ENCODE measurements around the gene PSMD14.

PSMD14 gene

GRCh38 chr2:161432107-161432506, 123.9 kb downstream of the PSMD14 start:
- H3K4me3 ChIP-seq (replicated peaks; ENCODE audit: low read depth, low read length) = no peak overlapping the region
- TF ChIP-seq CTCF (IDR thresholded peaks at IDR 0.05; ENCODE audit: low read depth, low read length, missing control alignments) = no peak
- no peak for DNase-seq (ENCODE audit: extremely low read depth, low read depth)

DNA sequence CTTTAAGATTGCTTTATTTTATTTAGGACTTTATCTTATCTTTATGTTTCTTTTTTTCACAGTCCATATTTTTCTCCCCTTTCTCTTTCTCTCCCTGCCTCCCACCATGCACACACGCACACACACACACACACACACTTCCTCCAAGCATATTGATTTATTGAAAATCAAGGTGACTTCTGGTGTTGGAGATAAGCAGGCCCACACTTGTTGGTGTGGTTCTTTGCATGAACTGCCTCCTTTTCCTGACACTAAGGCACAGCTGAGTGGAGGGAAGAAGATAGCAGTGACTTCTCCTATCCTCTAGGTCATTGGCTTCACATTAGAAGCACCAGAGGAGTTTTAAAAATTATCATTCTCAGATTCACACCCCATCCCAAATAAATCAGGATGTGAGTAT, 125.9 kb downstream of the PSMD14 start:
- no peak for TF ChIP-seq CTCF (IDR thresholded peaks at IDR 0.05; ENCODE audit: low read depth, low read length, missing control alignments)
- no peak for DNase-seq (ENCODE audit: extremely low read depth, low read depth)
- H3K4me3 ChIP-seq (replicated peaks; ENCODE audit: low read depth, low read length) = no peak overlapping the region

DNA sequence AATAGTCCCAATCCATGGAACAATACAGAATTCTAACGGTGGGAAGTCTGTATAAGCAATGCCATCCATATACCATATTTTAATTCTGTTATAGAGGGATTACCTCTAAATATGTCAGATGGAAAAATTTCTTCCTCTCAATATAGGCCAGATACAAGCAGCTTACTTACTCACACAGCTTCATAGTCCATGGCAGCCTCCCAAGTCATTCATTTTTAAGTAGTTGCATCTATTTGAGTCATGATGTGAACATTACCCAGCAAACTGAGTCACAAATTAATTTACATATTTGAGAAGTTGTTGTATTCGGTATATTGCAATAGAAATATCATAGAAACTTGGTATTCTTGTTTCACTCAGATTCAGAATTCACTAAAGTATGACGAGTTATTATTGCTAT, 128.2 kb downstream of the PSMD14 start:
- no peak for TF ChIP-seq CTCF (IDR thresholded peaks at IDR 0.05; ENCODE audit: low read depth, low read length, missing control alignments)
- DNase-seq (ENCODE audit: extremely low read depth, low read depth) = no peak

DNA sequence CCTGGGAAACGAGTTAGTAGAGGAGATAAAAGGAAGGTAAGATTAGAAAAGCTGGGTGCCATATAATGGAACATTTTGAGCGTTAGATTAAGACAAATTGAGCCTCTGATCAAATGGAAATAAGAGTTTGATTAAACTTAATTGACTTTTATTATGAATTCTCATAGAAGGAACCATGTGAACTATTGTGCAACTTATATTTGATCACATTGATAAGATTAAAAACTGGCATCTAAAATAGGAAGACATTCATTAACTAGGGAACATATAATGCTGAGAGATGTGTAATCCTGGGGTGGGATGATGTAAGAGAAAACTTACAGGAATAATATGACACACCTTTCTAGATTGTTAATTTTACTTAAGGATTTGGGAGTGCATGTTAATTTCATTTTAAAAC, 130.4 kb downstream of the PSMD14 start:
- H3K4me3 ChIP-seq (replicated peaks; ENCODE audit: low read depth, low read length) = no peak overlapping the region
- TF ChIP-seq CTCF (IDR thresholded peaks at IDR 0.05; ENCODE audit: low read depth, low read length, missing control alignments) = no peak
- DNase-seq (ENCODE audit: extremely low read depth, low read depth) = no peak

More for the DNA sequence above, 128.2 kb downstream of the PSMD14 start:
- no peak overlapping the region for H3K4me3 ChIP-seq (replicated peaks; ENCODE audit: low read depth, low read length)

DNA sequence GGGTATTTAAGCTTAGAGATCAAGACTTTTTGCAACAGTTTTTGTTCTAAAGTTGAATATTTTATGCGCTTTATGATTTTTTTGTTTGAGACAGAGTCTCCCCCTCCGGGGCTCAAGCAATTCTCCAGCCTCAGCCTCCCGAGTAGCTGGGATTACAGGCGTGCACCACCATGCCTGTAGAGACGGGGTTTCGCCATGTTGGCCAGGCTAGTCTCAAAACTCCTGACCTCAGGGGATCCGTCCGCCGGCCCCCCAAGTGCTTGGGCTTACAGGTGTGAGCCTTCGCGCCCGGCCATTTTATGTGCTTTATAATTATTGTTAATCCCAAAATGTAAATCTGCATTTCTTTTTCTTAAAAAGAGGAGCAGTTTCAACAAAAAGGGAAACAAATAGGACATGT, 136.9 kb downstream of the PSMD14 start:
- no peak for TF ChIP-seq CTCF (IDR thresholded peaks at IDR 0.05; ENCODE audit: low read depth, low read length, missing control alignments)
- no peak overlapping the region for H3K4me3 ChIP-seq (replicated peaks; ENCODE audit: low read depth, low read length)
- DNase-seq (ENCODE audit: extremely low read depth, low read depth) = no peak

DNA sequence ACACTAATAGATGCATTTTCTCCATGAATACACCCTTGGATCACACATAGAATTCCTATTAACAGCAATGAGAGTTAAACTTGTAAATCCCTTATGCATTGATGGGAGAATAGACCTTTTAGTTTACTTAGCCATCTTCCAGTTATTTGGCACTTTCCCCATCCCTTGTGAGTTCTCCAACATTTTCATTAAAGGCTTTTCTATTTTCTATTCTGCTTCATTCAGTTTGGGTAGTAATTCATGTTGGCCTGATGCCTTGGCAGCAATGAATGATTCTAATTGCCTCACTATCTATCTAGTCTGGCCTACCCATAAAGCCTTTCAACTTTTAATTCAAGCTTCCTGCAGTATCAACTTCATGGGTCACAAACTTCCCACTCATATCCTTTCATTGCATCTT, 140.2 kb downstream of the PSMD14 start:
- no peak for DNase-seq (ENCODE audit: extremely low read depth, low read depth)
- H3K4me3 ChIP-seq (replicated peaks; ENCODE audit: low read depth, low read length) = no peak overlapping the region
- no peak for TF ChIP-seq CTCF (IDR thresholded peaks at IDR 0.05; ENCODE audit: low read depth, low read length, missing control alignments)

All from HFF-Myc (cell line).